Suppressor macrophage treated with lipopolysaccharide for 4 hours (primary cell): ENCODE data around the gene CCDC59.
"Not testable (repeated sequence)": the region's sequence is repeated elsewhere in the genome, so short reads cannot be mapped to it uniquely, and the experiment has no call there.

Experiments
- DNase-seq: peaks from one replicate; pipeline ENCODE4 v3.0.0-alpha.2; 2020

Gene CCDC59, protein sequence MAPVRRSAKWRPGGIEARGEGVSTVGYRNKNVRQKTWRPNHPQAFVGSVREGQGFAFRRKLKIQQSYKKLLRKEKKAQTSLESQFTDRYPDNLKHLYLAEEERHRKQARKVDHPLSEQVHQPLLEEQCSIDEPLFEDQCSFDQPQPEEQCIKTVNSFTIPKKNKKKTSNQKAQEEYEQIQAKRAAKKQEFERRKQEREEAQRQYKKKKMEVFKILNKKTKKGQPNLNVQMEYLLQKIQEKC

DNA sequence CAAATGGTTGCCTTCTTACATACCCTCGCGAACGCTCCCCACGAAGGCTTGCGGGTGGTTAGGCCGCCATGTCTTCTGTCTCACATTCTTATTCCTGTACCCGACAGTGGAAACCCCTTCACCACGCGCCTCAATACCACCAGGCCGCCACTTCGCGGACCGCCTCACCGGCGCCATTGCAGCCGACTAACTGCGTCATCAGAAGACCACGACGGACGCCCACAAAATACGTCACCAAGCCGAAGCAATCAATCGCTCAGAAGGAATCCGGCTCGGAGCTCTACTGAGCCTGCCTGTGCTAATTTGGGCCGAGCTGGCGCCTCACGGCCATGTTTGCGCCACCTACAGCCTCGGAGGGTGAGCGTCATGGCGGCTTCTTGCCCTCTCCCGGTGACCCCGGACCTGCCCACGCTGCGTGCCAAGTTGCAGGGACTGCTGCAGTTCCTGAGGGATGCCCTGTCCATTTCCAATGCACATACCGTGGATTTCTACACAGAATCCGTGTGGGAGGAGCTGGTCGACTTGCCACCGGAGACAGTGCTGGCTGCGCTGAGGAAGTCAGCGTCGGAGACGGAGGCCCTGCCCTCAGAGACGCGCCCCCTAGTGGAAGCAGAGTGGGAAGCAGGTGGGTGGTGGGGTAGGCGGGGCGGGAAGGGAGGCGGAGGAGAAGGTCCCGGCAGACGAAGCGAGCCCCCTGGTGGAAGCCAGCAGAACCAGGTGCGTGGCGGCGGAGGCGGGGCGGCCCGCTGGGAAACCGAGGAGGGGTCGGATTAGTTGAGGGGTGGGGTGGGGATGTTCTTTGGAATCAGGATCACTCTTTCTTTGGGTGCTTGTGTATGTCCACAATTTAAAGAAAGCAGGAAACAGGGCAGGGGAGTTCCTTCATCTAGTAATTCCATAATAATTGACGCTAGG, at the start of gene CCDC59, which contains the start of gene METTL25:
Gene CCDC59, minus strand, starts transcription at position 188 of the 915 bp plus-strand sequence. Its CDS starts 11 bp downstream, at position 177.
Gene METTL25, plus strand, starts transcription at position 330 of the 915 bp plus-strand sequence. Its CDS starts 37 bp downstream, at position 367.
- peak; percentile 99 for DNase-seq

DNA sequence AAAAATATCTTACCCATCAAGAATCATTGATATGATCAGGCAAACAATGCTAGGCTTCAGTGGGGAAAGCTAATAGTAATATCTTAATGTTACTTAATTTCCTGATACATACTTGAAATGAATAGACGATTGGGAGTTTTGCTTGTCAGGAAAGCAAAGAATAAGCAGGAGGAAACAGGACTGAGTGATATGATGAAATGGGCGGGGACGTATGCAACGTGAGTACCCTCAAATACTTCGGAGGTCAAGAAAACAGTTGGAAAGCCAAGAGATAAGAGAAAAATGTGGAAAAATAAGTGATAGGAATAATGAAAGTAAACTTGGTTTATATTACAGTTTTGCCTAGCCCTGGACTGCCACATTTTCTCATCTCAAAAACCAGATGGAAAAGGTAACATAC, 49.3 kb upstream of the CCDC59 start:
- no peak for DNase-seq

DNA sequence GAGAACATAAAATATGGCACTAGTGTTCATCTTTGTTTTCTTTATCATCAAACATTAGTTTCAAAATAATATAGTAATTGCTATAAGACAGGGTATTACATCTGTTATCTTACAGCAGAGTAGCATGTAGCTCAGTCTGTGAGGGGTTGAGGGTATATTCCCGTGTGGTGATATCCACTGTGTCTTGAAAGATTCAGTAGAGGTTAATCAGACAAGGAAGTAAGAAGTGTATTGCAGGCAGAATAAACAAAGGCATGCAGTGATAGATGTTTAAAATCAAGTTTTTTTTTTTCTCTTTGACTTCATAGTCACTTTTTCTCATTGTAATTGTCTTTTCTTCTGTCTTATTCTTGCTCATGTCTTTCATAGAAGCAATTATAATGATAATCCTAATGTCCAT, 48.5 kb upstream of the CCDC59 start:
- no peak for DNase-seq

- DNase-seq: no peak
Observed at GRCh38 chr12:82400819-82401218, 42.6 kb upstream of the CCDC59 start.

DNA sequence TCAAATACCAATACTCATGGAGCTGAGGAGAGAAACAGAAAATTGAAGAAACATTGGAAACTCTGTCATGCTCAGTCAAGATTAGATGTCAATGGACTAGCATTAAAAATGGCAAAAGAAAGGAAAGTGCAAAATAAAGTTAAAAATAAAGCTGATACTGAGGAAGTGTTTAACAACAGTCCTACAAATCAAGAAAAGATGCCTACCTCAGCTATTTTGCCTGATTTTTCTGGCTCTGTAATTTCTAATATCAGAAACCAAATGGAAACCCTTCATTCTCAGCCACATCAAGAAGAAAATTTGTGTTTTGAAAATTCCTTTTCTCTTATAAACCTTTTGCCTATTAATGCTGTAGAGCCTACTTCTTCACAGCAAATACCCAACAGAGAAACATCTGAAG, 40.7 kb upstream of the CCDC59 start:
- no peak for DNase-seq

GRCh38 chr12:82383930-82384552, 25.9 kb upstream of the CCDC59 start:
- no peak for DNase-seq

GRCh38 chr12:82378997-82379396, 20.8 kb upstream of the CCDC59 start:
- DNase-seq: no peak

- no peak for DNase-seq
Observed at GRCh38 chr12:82375201-82375600, 17.0 kb upstream of the CCDC59 start.

DNA sequence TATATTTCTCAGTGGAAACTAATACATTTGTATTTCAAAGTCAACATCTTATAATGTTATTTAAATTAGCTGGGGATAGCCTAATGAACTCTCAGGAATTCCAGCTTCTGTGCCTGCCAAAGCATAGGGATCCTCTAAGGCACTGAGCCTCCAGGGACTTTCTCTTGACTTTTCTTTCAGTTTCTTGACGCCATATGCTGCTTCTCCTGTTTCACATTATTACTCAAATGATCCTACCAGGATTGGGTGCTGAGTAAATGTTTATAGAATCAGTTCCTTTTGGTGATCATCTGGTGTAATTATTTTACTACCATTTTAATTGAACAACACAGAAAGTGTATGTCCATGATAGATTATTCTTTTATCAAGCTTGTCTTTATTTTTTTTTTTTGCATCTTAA, 8.0 kb upstream of the CCDC59 start:
- DNase-seq: no peak

DNA sequence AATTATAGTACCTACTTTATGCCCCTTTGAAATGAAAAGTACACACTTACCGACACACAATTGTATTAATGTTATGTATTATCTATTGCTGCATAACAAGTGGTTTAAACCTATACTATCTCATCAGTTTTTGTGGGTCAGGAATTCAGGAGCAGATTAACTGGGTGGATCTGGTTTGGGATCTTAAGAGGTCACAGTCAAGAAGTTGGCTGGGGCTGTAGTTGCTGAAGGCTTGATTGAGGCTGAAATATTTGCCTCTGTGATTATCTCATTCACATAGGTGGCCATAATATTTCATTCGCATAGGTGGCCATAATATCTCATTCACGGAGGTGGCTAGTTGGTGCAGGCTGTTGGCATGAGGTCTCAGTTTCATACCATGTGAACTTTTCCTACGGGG, 5.8 kb upstream of the CCDC59 start:
- DNase-seq: no peak

- no peak for DNase-seq
Observed at GRCh38 chr12:82361461-82361915, 3.3 kb upstream of the CCDC59 start.

- not testable (repeated sequence) for DNase-seq
Observed at GRCh38 chr12:82360834-82361233, 2.6 kb upstream of the CCDC59 start.

GRCh38 chr12:82359115-82359478, 910 bp upstream of the CCDC59 start:
- DNase-seq: no peak

DNA sequence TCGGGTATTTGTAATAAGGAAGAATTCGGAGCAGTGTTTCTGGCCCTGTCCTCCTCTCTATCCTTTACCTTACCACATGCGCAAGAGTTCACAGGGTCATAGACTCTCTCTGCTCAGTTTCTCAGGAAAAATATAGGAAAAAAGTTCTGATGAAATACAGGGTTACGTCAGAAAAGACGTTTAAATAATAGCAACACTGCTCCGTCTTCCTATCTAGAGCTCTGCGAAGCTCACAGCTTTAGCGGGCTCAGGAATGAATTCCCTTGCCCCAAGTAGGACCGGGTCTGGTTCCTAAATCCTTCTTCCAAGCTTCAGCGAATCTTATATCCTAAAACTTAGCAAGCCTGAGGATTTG, 365 bp downstream of the CCDC59 start:
- no peak for DNase-seq

- DNase-seq: peak; percentile 1
Observed at GRCh38 chr12:82357340-82357739, 847 bp downstream of the CCDC59 start.

- DNase-seq: no peak
Observed at GRCh38 chr12:82351390-82351789, 6.8 kb downstream of the CCDC59 start.

GRCh38 chr12:82350161-82350560, 8.0 kb downstream of the CCDC59 start:
- no peak for DNase-seq

GRCh38 chr12:82329508-82329907, 28.7 kb downstream of the CCDC59 start:
- DNase-seq: no peak

DNA sequence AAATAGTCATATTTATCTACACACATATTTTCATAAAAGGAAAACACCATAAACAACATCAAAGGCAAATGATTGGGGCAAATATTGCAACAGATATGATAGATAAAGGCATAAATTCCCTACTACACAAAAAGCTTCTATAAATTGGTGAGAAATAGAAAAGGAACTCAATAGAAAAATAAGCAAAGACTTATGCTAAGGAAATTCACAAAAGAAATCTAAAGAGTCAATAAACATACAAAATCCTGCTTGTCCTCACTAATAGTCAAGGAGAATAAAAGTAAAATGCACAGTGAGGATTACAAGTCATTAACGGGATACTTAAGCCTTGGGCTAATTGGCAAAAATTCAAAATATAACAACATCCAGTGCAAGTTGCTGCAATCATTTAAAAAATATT, 30.3 kb downstream of the CCDC59 start:
- no peak for DNase-seq

GRCh38 chr12:82326905-82327503, 31.2 kb downstream of the CCDC59 start:
- peak; percentile 48 for DNase-seq

DNA sequence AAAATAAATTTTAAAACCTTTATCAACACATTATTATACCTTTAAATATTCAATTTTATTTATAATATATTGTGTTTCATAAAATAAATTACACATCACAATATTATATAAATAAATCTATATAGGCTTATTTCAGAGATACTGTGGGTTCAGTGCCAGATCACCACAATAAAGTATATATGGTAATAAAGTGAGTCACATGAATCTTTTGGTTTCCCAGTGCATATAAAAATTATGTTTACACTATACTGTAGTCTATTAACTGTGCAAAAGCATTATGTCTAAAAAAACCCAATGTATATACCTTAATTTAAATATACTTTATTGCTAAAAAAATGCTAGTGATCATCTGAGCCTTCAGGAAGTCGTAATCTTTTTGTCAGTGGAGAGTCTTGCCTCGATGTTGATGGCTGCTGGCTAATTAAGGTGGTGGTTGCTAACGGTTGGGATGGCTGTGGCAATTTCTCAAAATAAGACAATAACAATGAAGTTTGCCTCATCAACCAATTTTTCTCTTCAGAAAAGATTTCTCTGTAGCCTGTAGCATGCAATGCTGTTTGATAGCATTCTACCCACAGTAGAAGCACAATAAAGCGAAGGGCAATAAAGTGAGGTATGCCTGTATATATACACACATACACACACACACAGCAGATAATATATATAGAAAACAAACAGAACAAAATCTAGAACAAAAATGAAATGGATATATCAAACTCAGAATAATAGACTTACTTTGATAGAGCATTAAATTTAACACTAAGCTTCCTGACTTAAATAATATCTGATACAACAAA, 32.4 kb downstream of the CCDC59 start:
- no peak for DNase-seq

- no peak for DNase-seq
Observed at GRCh38 chr12:82319276-82319675, 38.9 kb downstream of the CCDC59 start.
